Activated CD8-positive, alpha-beta memory T cell treated with anti-CD3 and anti-CD28 coated beads, Interleukin-2, amount 50 U/mL, for 4 hours (primary cell): ENCODE results near the gene ELN.

Experiments
- DNase-seq: peaks from one replicate; pipeline ENCODE4 v3.0.0-alpha.2; 2020

Gene ELN

DNA sequence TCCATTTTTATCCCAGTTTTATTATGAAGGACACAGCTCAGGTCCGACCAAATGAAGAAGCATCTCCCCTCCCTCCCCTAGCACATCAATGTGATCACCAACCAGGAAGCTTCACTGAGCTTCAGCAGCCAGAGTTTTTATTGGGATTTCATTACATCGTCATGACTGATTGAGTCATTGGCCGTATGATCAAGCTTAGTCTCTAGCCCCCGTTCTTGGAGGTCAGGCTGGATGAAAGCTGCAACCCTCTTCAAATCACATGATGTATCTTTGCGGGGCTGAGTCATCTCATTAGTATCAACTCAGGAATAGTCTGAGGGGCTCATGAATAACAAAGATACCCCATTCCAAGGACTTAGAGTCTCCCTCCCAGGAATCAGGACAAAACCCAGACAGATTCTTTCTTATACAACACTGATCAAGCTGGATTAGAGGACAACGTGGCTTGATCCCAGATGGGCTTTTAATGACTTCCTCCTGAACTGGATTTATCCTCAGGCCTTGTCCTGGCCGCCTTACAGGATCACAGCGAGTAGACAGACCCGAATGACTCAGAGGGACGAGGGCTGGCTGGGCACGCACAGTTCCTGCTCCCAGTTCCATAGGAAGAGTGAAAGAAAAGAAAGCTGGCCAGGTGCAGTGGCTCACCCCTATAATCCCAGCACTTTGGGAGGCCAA lies 70.1 kb downstream of the ELN start:
- DNase-seq: no peak

DNA sequence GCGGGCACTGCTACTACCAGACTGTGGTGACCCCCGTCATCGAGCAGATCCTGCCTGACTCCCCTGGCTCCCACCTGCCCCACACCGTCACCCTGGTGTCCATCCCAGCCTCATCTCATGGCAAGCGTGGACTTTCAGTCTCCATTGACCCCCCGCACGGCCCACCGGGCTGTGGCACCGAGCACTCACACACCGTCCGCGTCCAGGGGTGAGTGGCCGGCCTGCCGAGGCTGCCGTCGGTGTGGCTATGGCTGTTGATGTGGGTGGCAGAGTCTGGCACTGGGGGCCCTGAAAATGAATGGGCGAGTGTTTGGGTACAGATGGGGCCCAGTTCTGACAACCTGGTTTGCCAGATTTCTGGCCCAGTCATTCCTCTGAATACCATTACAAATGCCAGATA lies 71.1 kb downstream of the ELN start:
- no peak for DNase-seq

DNA sequence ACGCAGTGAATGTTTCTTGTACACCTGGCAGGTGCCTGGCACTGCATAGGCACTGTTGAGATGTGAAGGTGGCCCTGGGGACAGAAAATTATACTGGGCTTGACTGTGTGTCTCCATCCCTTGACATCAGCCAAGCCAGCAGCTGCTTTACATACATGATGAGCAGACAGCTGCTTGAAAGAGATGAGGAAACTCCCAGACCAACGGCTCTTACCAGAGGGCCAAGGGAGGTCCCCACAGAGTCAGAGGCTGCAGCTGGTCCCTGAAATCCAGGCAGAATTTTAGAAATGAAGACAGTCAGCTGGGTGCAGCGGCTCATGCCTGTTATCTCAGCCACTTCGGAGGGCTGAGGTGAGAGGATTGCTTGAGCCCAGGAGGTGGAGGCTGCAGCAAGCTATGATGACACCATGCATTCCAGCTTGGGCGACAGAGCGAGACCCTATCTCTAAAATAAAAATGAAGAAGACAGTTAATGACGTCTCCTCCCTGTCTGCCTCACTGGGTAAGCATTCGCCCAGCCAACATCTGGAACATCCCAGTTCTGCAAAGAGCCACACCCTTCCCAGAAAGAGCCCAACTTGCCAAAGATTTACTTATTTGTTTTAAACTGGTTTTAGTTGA lies 73.2 kb downstream of the ELN start:
- no peak for DNase-seq

DNA sequence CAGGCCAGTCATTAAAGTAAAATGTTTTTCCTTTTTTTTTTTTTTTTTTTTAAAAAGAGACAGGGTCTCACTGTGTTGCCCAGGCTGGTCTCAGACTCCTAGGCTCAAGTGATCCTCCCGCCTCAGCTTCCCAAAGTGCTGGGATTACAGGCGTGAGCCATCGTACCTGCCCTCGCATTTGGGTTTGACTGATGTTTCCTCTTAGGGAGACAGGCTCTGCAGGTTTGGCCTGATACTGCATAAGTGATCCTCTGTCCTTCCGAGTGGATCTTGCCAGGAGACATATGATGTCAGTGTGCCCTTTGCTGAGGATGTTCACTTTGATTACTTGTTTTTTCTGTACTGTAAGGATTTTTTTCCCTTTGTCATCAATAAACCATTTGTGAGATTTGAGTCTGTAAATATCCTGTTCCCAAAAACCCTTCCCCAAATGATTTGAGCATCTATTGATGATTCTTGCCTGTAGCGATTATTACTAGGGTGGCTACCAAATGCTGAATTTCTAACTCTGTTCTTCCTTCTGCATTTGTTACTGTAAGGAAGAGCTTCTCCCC lies 75.3 kb downstream of the ELN start:
- no peak for DNase-seq

DNA sequence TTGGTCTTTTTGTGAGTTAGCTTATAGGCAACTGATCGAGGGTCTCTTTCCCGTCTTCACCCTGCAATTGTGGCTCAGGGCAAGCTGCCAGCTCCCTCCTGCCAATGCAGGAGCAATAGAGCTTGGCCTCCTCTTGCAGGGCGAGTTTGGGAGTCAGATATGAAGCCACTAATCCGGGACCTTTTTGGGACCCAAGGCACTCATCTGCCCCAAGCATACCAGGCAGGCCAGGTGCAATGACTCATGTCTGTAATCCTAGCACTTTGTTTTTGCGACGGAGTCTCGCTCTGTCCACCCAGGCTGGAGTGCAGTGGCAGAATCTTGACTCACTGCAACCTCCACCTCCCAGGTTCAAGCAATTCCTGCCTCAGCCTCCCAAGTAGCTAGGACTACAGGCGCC lies 76.7 kb downstream of the ELN start:
- no peak for DNase-seq

DNA sequence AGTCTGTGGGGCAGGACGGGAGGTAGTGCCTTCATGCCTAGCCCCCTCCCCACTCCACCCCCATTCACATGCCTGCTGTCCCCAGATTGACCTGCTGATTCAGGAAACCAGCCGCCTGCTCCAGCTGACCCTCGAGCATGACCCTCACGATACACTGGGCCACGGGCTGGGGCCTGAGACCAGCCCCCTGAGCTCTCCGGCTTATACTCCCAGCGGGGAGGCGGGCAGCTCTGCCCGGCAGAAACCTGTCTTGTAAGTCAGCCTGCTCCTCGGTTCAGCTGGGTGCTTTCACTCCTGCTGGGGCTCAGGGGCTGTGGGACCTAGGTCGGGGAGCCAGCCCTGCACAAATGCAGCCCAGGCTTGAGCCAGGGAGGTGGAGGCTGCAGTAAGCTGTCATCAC lies 78.0 kb downstream of the ELN start:
- no peak for DNase-seq

DNA sequence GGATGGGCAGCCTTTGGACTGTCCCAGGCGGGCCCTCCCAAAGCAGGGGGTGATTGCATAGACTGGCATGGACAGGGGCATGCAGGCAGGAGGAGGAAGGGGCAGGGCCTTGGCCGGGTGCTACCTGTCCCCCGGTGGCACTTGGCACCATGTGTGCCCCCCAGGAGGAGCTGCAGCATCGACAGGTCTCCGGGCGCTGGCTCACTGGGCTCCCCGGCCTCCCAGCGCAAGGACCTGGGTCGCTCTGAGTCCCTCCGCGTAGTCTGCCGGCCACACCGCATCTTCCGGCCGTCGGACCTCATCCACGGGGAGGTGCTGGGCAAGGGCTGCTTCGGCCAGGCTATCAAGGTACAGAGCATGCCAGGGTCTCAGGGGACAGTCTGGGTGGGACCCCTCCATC lies 78.9 kb downstream of the ELN start:
- DNase-seq: no peak

DNA sequence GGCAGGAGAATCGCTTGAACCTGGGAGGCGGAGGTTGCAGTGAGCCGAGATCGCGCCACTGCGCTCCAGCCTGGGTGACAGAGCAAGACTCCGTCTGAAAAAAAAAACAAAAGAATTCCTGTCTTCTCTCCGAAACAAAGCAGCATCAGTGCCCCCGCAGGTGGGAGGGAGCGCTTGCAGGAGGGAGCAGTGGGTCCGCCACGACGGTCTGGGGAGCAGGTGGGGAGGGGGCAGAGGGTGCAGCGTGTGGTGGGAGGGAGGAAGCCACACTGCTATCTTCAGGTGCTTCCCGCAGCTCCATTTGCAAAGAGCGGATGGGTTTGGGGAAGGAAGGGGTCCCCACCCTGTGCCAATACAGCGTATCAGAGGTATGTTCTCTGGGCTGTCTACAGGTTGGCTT lies 87.4 kb downstream of the ELN start:
- no peak for DNase-seq

DNA sequence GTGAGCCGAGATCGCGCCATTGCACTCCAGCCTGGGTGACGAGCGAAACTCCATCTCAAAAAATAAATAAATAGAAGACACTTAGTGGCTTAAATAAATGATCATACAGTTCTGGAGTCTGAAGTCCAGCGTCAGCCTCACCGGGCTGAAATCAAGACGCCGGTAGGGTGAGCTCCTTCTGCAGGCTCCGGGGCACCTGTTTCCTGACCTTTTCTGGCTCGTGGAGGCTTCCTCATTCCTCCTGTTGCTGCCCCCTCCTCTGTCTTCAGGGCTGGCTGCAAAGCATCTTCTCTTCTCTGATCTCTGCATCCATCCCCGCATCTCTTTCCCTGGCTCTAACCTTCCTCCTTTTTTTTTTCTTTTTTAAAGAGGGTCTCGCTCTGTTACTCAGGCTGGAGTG lies 88.4 kb downstream of the ELN start:
- no peak for DNase-seq
